ENCODE measurements around the gene LINGO3.

DNA sequence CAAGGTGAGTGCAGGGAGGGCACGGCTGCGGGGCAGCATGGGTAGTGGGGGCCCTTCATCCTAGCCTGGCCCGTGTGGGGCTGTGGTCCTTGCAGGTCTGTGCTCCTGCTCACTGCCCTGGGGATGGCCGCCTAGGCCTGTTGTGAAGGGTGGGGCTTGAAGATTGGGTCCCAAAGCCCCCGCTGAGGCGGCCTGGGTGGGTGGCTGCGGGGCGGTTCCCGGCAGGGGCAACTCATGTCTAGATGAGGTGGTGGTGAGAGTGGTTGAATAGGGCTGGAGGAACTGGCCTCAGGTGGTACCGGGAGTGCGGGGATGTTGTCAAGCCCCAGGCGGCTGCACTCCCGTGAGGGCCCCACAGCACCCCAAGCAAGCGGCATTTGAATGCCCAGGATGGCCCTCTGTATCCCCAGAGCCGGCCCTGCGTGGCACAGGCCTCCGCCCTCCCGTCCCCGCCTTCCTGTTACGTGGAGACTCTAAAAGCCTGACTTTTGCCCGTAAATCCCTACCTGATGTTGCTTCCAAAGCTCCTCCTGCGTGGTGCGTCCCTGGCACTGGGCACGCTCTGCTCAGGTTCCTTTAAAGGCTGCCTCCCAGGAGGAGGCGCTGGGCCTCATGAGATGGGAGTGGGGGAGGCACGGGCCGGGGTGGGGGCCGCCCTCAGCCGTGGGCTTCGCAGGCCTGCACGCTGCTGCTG lies 35.5 kb upstream of the LINGO3 start:
- TF ChIP-seq, protein P1, sequence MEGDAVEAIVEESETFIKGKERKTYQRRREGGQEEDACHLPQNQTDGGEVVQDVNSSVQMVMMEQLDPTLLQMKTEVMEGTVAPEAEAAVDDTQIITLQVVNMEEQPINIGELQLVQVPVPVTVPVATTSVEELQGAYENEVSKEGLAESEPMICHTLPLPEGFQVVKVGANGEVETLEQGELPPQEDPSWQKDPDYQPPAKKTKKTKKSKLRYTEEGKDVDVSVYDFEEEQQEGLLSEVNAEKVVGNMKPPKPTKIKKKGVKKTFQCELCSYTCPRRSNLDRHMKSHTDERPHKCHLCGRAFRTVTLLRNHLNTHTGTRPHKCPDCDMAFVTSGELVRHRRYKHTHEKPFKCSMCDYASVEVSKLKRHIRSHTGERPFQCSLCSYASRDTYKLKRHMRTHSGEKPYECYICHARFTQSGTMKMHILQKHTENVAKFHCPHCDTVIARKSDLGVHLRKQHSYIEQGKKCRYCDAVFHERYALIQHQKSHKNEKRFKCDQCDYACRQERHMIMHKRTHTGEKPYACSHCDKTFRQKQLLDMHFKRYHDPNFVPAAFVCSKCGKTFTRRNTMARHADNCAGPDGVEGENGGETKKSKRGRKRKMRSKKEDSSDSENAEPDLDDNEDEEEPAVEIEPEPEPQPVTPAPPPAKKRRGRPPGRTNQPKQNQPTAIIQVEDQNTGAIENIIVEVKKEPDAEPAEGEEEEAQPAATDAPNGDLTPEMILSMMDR (IDR thresholded peaks at IDR 0.05), result no peak
- no peak for TF ChIP-seq POLR2A (IDR thresholded peaks at IDR 0.05)
